ENCODE results near the gene SH3BGRL.

The SH3BGRL gene

GRCh38 chrX:81202456-81202819 lies 536 bp downstream of the SH3BGRL start:
- ChIA-PET CTCF (interaction anchor here (1.1 to 1.7 kb wide), 4 partner anchors 8 to 82 kb away, joined by 3 to 5 read pairs (median 4); no protein-coding TSS in a partner anchor), POLR2A (no interaction called here)
- no peak for DNase-seq (ENCODE audit: extremely low spot score)

DNA sequence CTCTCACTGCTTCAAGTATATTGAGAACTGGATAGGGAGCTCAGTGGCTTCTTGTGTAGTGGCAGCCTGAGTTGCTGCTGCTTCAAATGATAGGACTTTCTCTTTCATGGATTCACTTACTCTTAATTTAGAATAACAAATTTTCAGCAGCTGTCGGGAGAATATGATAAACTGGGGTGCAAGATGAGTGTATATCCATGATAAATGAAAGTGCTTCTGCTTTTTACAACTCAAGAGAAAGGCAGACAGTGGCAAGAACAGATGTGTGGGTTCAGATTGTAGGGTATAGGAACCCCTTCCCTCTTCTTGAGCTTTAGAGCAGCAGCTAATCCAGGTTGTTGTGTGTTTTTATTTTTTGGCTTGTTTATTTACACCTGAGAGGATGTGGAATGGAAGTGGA lies 1.0 kb downstream of the SH3BGRL start:
- DNase-seq (ENCODE audit: extremely low spot score): no peak
- TF ChIP-seq CTCF (IDR thresholded peaks at IDR 0.05; ENCODE audit: control extremely low read depth, extremely low read depth, low read depth, missing control alignments): no peak
- CTCF ChIA-PET: interaction anchor here (1.1 to 1.7 kb wide), 4 partner anchors 8 to 83 kb away, joined by 3 to 5 read pairs (median 4); no protein-coding TSS in a partner anchor
- POLR2A ChIA-PET: no interaction called here

More at GRCh38 chrX:81202456-81202819, 536 bp downstream of the SH3BGRL start:
- TF ChIP-seq CTCF (IDR thresholded peaks at IDR 0.05; ENCODE audit: control extremely low read depth, extremely low read depth, low read depth, missing control alignments): no peak

- no peak for DNase-seq (ENCODE audit: extremely low spot score)
- TF ChIP-seq CTCF (IDR thresholded peaks at IDR 0.05; ENCODE audit: control extremely low read depth, extremely low read depth, low read depth, missing control alignments): no peak
- CTCF ChIA-PET: no interaction called here
- POLR2A ChIA-PET: no interaction called here
Observed at GRCh38 chrX:81205551-81205950, 3.6 kb downstream of the SH3BGRL start.

DNA sequence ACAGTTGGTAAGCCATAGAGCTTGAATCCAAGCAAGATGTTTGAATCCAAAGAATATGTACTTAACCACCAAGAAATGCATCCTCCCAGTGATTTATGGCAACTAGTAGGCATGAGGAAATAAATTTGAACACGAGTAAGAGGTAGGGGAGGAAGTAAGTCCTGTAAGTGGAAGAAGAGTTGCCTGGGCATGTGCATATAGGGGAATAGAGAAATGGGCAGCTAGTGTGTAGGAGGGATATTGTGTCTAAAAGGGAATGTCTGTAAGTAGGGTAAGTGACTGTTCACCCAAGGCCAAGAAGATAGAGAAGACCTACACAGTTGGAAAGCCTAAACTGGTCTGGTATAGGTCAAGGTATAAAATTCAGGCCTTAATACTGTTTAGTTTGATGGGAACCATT lies 4.6 kb downstream of the SH3BGRL start:
- POLR2A ChIA-PET: no interaction called here
- TF ChIP-seq CTCF (IDR thresholded peaks at IDR 0.05; ENCODE audit: control extremely low read depth, extremely low read depth, low read depth, missing control alignments): no peak
- CTCF ChIA-PET: interaction anchor here (0.7 to 1.8 kb wide), 2 partner anchors 10 to 25 kb away, joined by 3 to 6 read pairs; no protein-coding TSS in a partner anchor
- no peak for DNase-seq (ENCODE audit: extremely low spot score)

DNA sequence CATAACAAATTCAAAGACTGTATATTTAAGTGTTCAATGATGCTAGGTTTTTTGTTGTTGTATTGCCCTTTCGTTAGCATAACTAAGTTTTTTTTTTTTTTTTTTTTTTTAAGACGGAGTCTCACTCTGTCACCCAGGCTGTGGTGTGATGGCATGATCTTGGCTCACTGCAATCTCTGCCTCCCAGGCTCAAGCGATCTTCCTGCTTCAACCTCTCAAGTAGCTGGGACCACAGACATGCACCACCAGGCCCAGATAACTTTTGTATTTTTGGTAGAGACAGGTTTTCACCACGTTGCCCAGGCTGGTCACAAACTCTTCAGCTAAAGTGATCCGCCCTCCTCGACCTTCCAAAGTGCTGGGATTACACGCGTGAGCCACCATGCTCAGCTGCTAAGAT lies 7.0 kb downstream of the SH3BGRL start:
- ChIA-PET POLR2A (no interaction called here), CTCF (no interaction called here)

DNA sequence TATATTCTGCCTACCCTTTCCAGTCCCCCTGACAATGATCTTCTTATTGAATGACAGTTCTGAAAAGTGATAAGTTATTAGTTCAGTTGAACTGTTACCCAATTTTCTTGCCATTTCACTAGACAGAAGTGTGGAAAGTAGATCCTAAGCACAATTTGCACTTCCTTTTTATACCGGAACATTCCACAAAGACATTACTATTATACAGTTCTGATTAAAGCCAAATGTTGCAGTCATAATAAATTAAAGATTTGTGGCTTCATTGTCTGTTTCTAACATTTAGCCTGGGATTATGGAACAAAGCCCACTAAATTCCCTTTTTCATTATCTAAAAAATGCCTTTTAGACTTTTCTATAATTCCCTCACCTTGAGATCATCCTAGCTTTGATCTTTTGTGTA lies 13.8 kb downstream of the SH3BGRL start:
- no peak for DNase-seq (ENCODE audit: extremely low spot score)
- ChIA-PET CTCF (no interaction called here), POLR2A (no interaction called here)
- TF ChIP-seq CTCF (IDR thresholded peaks at IDR 0.05; ENCODE audit: control extremely low read depth, extremely low read depth, low read depth, missing control alignments): no peak

More for the DNA sequence above, 7.0 kb downstream of the SH3BGRL start:
- no peak for DNase-seq (ENCODE audit: extremely low spot score)
- no peak for TF ChIP-seq CTCF (IDR thresholded peaks at IDR 0.05; ENCODE audit: control extremely low read depth, extremely low read depth, low read depth, missing control alignments)

- CTCF ChIA-PET: interaction anchor here (1.4 kb wide), 1 partner anchor 52 kb away, joined by 3 read pairs; no protein-coding TSS in a partner anchor
- no peak for TF ChIP-seq CTCF (IDR thresholded peaks at IDR 0.05; ENCODE audit: control extremely low read depth, extremely low read depth, low read depth, missing control alignments)
- no peak for DNase-seq (ENCODE audit: extremely low spot score)
- POLR2A ChIA-PET: no interaction called here
Observed at GRCh38 chrX:81229229-81229628, 27.3 kb downstream of the SH3BGRL start.

Measured in GM10248 (cell line).